ENCODE results near the gene CERK.
A peak's percentile ranks its signal among the peaks of the same experiment; 100 is the strongest.

Gene CERK

DNA sequence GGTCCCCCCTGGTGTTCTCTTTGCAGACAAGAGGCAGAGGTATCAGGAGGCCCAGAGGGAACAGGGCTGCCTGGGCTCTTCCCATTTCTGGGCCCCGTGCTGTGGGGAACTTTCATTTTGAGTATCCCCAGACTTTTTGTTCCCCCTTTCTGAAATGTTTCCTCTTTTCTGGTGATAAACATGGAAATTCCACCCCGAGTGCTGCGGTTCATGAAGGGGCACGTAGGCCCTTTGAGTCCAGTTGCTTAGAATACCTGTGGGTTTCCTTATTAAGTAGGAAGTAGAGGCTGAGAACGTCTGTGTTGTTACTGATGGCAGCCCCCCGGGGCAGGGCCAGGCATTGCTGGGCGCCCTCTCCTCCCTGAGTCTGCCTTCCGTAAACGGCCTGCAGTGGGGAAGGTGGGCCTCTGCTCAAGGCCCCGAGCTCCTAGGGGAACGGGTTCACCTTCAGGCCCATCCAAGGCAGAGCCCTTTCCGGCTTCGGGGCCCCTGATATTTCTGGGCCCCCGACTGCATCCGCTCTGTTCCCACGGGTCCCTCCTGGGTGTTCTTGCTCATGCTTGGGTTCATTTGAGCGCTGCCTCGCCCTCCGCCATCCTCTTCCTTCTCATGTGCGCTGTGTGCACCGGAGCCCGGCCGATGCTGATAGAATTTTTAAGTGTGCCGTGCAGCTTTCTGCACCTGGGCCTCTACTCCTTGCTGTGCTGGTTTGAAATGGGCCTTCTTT is 36.4 kb upstream of the CERK start:
- H3K27me3 ChIP-seq (replicated peaks; ENCODE audit: control insufficient read depth, insufficient read depth, low read length) = no peaks in the 10 kb centered on the region
- peak overlapping the region; percentile 29 for H3K4me3 ChIP-seq (replicated peaks; ENCODE audit: low read depth, low read length)
- TF ChIP-seq CTCF (IDR thresholded peaks at IDR 0.05; ENCODE audit: insufficient read depth, low read length, poor library complexity, severe bottlenecking) = no peak
- H3K36me3 ChIP-seq (ENCODE audit: control insufficient read depth, insufficient read depth, low read length) = no peaks in the 10 kb centered on the region; the same call in 1 of the 2 replicates
- peak; percentile 83 for DNase-seq (ENCODE audit: extremely low read depth, insufficient read length)

- Histone ChIP-seq H3K36me3 (ENCODE audit: control insufficient read depth, insufficient read depth, low read length) (no peaks in the 10 kb centered on the region; the same call in 1 of the 2 replicates), H3K27me3 (replicated peaks; ENCODE audit: control insufficient read depth, insufficient read depth, low read length) (no peaks in the 10 kb centered on the region), H3K4me3 (replicated peaks; ENCODE audit: low read depth, low read length) (peak overlapping the region; percentile 11; the same call in 1 of the 2 replicates)
- TF ChIP-seq CTCF (IDR thresholded peaks at IDR 0.05; ENCODE audit: insufficient read depth, low read length, poor library complexity, severe bottlenecking) = no peak
- no peak for DNase-seq (ENCODE audit: extremely low read depth, insufficient read length)
Observed at GRCh38 chr22:46773076-46773475, 35.0 kb upstream of the CERK start.

- Histone ChIP-seq H3K36me3 (ENCODE audit: control insufficient read depth, insufficient read depth, low read length) (peaks cover 3% of the 10 kb centered on the region), H3K27me3 (replicated peaks; ENCODE audit: control insufficient read depth, insufficient read depth, low read length) (no peaks in the 10 kb centered on the region), H3K4me3 (replicated peaks; ENCODE audit: low read depth, low read length) (peak overlapping the region; percentile 47)
- TF ChIP-seq CTCF (IDR thresholded peaks at IDR 0.05; ENCODE audit: insufficient read depth, low read length, poor library complexity, severe bottlenecking) = no peak
- no peak for DNase-seq (ENCODE audit: extremely low read depth, insufficient read length)
Observed at GRCh38 chr22:46770726-46771125, 32.7 kb upstream of the CERK start.

DNA sequence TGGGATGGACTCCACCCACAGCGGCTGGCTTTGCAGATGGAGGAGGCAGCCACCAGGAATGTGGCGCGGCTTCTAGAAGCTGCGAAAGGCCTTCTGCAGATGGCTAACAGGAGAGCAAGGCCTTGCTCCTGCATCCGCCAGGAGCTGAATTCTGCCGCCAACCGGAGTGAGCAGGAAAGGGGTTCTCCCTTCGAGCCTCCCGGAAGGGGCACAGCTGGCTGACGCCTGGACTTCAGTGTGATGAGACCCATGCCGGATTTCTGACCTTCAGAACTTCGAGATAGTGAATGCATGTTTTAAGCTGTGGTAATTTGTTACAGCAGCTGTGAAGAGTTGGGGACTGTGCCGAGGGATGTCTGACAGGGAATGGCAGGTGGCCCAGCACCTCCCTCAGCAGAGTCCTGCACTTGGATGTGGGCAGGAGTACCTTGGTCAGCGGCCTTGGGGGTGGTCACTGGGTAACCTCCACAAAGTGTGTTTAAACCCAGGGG is 32.1 kb upstream of the CERK start:
- Histone ChIP-seq H3K4me3 (replicated peaks; ENCODE audit: low read depth, low read length) (peak overlapping the region; percentile 47), H3K36me3 (ENCODE audit: control insufficient read depth, insufficient read depth, low read length) (peaks cover 4% of the 10 kb centered on the region), H3K27me3 (replicated peaks; ENCODE audit: control insufficient read depth, insufficient read depth, low read length) (no peaks in the 10 kb centered on the region)
- TF ChIP-seq CTCF (IDR thresholded peaks at IDR 0.05; ENCODE audit: insufficient read depth, low read length, poor library complexity, severe bottlenecking) = no peak
- DNase-seq (ENCODE audit: extremely low read depth, insufficient read length) = no peak

GRCh38 chr22:46769706-46770105 is 31.7 kb upstream of the CERK start:
- Histone ChIP-seq H3K36me3 (ENCODE audit: control insufficient read depth, insufficient read depth, low read length) (peaks cover 5% of the 10 kb centered on the region), H3K4me3 (replicated peaks; ENCODE audit: low read depth, low read length) (peak overlapping the region; percentile 47), H3K27me3 (replicated peaks; ENCODE audit: control insufficient read depth, insufficient read depth, low read length) (no peaks in the 10 kb centered on the region)
- DNase-seq (ENCODE audit: extremely low read depth, insufficient read length) = no peak
- no peak for TF ChIP-seq CTCF (IDR thresholded peaks at IDR 0.05; ENCODE audit: insufficient read depth, low read length, poor library complexity, severe bottlenecking)
